Esophagus squamous epithelium (tissue), 4 donors: ENCODE measurements around the gene MPL.

Experiments used
- CTCF ChIP-seq, 6 experiments: fragments of 450-650 bp in 4 of 6; fragments of 200-600 bp in 2 of 6; sonication (generic) in 2 of 6; IDR thresholded peaks; one replicate each; pipeline ENCODE4 v1.5.1; 2016 to 2019; ENCODE audit warnings: antibody characterized with exemption in 6 of 6, mild to moderate bottlenecking in 4 of 6, moderate library complexity in 4 of 6
- POLR2A ChIP-seq, 4 donors: fragments of 450-650 bp; IDR thresholded peaks; one replicate each; pipeline ENCODE4 v1.6.1; 2017; ENCODE audit warnings: antibody characterized with exemption in 4 of 4, mild to moderate bottlenecking in 4 of 4, moderate library complexity in 3 of 4

- TF ChIP-seq CTCF (IDR thresholded peaks at IDR 0.05) (no peak), POLR2A (IDR thresholded peaks at IDR 0.05) (no peak)
These were observed 28.1 kb upstream of the MPL start for GRCh38 chr1:43309405-43310025.
